Natural killer cell (primary cell): ENCODE data around the gene HMCN2. TPM values are rescaled to one million over a fixed set of nuclear protein-coding genes. Genes with fewer than 3 reads are reported as not detected.

Source experiments
- ATAC-seq, 3 donors: fragments of 150-1000 bp in 2 of 3; fragments of 200-7000 bp in 1 of 3; cut with Tn5 transposase; 1 replicate in 1 of 3; 2 replicates in 2 of 3; pipeline ENCODE4 v1.10.0; 2021; ENCODE audit warnings: mild to moderate bottlenecking in 2 of 3, moderate library complexity in 2 of 3
- DNase-seq, 2 donors: peaks; one replicate each; pipeline versions ENCODE4 v3.0.0 to v3.0.0-alpha.2; 2013 to 2021; ENCODE audit warnings: mixed read lengths in 1 of 2
- H3K27ac ChIP-seq: one replicate; pipeline ENCODE4 v1.5.1; 2013; ENCODE audit warnings: mild to moderate bottlenecking, low read length
- H3K27me3 ChIP-seq: one replicate; pipeline ENCODE4 v1.6.1; 2013; ENCODE audit warnings: low read length; ENCODE audit not compliant: control insufficient read depth, insufficient read depth
- H3K36me3 ChIP-seq: one replicate; pipeline ENCODE4 v1.6.1; 2013; ENCODE audit warnings: low read length; ENCODE audit not compliant: control insufficient read depth, insufficient read depth
- H3K4me1 ChIP-seq: one replicate; pipeline ENCODE4 v1.6.1; 2013; ENCODE audit warnings: low read length; ENCODE audit not compliant: control insufficient read depth, insufficient read depth
- H3K4me3 ChIP-seq: one replicate; pipeline ENCODE4 v1.5.1; 2013; ENCODE audit warnings: low read length
- H3K9me3 ChIP-seq: one replicate; pipeline ENCODE4 v1.6.1; 2013; ENCODE audit warnings: low read length; ENCODE audit not compliant: control insufficient read depth, insufficient read depth
- H3K27ac Mint-ChIP-seq, 2 donors: one replicate each; pipeline ENCODE4 v1.8.0; 2022; ENCODE audit warnings: mild to moderate bottlenecking in 2 of 2, mixed read lengths in 2 of 2, moderate library complexity in 1 of 2
- H3K27me3 Mint-ChIP-seq, 2 donors: one replicate each; pipeline ENCODE4 v1.8.0; 2022; ENCODE audit warnings: low read depth in 2 of 2, mixed read lengths in 2 of 2
- H3K36me3 Mint-ChIP-seq: one replicate; pipeline ENCODE4 v1.8.0; 2022; ENCODE audit warnings: mixed read lengths
- H3K4me1 Mint-ChIP-seq, 2 donors: one replicate each; pipeline ENCODE4 v1.8.0; 2022; ENCODE audit warnings: mixed read lengths in 2 of 2
- H3K4me3 Mint-ChIP-seq: one replicate; pipeline ENCODE4 v1.8.0; 2022; ENCODE audit warnings: mild to moderate bottlenecking, moderate library complexity, mixed read lengths
- H3K9me3 Mint-ChIP-seq, 2 donors: one replicate each; pipeline ENCODE4 v1.8.0; 2022; ENCODE audit warnings: mixed read lengths in 2 of 2
- WGBS: methylation state at CpG from one replicate; pipeline ENCODE4 v1.1.7; 2013; ENCODE audit warnings: missing lambda C conversion rate; ENCODE audit not compliant: insufficient coverage; 5-methylcytosine and 5-hydroxymethylcytosine counted together
- intact Hi-C: fragments of 100-400 bp; cut with micrococcal nuclease; formaldehyde crosslinking; loops from one replicate; pipeline ENCODE4 v1.14.2; 2022
- total RNA-seq, 4 donors: library from RNA; stranded (reverse); fragments of 120-200 nt in 1 of 4; gene quantifications; one replicate each; pipeline versions ENCODE4 v1.2.3 to v1.2.4, GENCODE V29; 2013 to 2022
- TF ChIP-seq, protein P1 (sequence below): fragments of 200-600 bp; IDR thresholded peaks from one replicate; pipeline ENCODE4 v1.8.0; 2022; ENCODE audit warnings: antibody characterized with exemption

HMCN2 gene
- total RNA-seq, 3 donors from 2014 or later (not counting 1 experiment from before 2014, with no cell fraction given), result not detected

DNA sequence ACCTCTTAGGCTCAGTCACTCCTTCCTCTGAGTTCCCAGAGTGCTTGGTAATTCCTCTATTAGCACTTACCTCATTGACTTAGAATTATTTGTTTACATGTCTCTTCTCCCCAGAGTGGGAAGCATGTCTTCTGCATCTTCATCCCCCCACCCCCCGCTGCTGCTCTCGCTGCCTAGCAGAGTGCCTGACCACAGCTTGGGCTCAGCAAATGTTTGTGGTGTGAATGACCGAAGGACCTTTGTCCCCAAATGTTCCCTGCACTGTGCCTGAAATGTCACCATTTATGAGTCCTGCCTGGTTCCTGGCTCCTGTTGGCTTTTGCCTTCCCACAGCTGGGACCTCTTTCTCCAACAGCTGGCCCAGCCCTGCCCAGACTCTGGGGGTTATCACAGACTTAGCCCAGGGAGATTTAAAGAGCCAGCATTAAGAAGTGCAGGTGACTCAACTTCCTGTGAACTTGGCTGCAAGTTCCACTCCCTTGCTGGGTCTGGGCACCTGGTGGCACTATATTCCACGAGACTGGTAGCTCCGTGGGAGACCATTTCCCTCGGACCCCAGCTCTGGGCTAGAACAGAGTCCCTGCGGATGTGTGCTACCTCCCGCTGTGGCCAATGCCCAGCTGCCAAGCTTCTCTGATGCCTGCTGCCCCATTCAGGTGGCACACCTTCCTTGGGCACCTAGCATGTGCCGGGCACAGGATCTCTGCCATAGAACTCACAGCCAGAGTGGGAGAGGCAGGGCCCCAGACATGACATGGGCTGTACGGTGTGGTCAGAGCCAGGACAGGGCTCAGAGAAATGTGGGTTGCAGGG, 1.8 kb upstream of the HMCN2 start:
- H3K9me3 Mint-ChIP-seq, result no peaks in the 10 kb centered on the region
- WGBS, result 56% methylated on average over 10 of the region's 10 CpGs

DNA sequence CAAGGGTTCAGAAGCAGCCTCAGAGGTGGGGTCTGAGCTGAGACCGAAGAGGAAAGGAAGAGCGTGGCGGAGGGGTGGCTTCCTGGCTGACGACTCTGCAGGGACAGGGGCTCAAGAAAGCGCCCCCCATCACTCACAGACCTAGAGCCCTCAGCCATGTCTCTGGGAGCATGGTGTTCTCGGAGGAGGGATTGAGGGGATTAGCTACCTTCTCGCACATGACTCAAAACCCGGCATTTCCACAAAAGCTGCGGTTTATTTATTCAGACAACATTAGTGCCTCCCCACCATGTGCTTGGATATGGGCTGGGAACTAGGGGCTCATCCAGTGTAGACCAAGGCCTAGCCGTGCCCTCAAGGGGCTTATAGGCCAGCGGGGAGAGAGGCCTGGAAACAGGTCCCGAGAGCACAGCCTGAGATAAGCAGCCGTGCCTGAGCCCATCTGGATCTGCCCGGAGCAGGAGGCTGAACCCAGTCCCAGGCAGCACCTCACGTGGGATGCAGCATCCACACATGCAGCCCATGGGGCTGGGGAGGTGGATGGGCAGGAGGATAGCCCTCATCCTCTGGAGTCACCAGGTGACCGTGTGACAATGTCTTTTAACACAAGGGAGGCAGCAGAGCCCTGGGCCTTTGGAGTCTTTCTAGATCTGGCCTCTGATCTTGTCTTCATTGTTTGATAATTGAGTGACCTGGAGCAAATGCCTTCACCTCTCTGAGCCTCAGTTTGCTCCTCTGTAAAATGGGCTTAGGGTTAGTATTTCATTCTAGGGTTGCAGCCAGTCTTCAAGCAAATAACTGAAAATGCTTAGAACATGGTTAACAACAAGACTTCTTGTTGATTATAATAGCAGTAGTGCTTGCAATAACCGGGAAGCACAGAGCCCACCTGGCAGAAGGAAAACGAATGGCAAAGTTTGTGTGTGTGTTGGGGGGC, 878 bp upstream of the HMCN2 start:
- intact Hi-C loops, result no loop called here
- peaks cover 52 to 67% of the 10 kb centered on the region in 2 donors for H3K27me3 Mint-ChIP-seq
- H3K4me3 Mint-ChIP-seq, result no peak overlapping the region

More for the DNA sequence above, 1.8 kb upstream of the HMCN2 start:
- H3K4me3 ChIP-seq, result no peak overlapping the region
- no peak overlapping the region for H3K4me3 Mint-ChIP-seq
- ATAC-seq, result no peak
- no peaks in the 10 kb centered on the region for H3K4me1 ChIP-seq
- H3K27me3 Mint-ChIP-seq, result peaks cover 52 to 60% of the 10 kb centered on the region in 2 donors
- TF ChIP-seq, protein P1, sequence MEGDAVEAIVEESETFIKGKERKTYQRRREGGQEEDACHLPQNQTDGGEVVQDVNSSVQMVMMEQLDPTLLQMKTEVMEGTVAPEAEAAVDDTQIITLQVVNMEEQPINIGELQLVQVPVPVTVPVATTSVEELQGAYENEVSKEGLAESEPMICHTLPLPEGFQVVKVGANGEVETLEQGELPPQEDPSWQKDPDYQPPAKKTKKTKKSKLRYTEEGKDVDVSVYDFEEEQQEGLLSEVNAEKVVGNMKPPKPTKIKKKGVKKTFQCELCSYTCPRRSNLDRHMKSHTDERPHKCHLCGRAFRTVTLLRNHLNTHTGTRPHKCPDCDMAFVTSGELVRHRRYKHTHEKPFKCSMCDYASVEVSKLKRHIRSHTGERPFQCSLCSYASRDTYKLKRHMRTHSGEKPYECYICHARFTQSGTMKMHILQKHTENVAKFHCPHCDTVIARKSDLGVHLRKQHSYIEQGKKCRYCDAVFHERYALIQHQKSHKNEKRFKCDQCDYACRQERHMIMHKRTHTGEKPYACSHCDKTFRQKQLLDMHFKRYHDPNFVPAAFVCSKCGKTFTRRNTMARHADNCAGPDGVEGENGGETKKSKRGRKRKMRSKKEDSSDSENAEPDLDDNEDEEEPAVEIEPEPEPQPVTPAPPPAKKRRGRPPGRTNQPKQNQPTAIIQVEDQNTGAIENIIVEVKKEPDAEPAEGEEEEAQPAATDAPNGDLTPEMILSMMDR, result no peak
- no peaks in the 10 kb centered on the region for H3K36me3 Mint-ChIP-seq
- no peaks in the 10 kb centered on the region for H3K36me3 ChIP-seq
- no peak overlapping the region for H3K27ac Mint-ChIP-seq
- no peak overlapping the region for H3K27ac ChIP-seq
- intact Hi-C loops, result no loop called here
- no peak for DNase-seq
- no peaks in the 10 kb centered on the region for H3K9me3 ChIP-seq
- H3K27me3 ChIP-seq, result peaks cover 24% of the 10 kb centered on the region
- no peaks in the 10 kb centered on the region for H3K4me1 Mint-ChIP-seq

DNA sequence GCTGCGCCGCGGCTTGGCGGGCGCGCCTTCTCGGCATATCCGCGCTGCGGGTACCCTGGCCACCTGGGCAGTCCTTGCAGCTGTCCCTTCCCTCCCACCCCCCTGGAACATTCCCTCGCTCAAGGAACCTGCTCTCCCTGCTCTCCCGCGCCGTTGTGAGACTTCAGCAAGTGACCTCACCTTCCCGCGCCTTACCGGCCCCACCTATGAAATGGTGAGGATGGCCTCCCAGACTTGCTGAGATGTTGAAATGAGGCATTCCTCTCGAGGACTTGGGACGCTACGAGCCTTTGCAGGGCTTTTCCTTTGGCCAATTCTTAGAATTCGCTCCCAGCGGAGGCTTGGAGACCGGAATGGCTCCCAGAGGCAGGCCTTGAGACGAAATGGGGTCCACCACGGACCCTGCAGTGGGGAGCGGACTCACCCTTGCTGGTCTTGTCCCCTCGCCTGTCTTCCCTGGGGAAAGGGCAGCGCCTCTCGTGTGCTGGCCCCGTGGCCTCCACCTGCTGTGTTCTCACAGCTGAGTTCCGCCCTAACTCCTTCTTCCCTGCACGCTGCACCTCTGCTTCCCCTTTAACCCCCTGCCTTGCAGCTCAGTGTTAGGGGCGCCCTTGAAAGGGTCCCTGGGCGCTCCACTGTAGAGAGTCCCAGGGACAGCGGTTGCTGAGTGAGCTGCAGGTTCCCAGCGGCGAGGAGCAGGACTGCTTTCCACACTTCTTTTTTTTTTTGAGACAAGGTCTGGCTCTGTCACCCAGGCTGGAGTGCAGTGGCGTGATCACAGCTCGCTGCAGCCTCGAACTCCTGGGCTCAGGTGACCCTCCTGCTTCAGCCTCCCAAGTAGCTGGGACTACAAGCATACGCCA, 907 bp downstream of the HMCN2 start:
- Histone ChIP-seq H3K27ac (no peak overlapping the region), H3K27me3 (peaks cover 22% of the 10 kb centered on the region), H3K4me3 (no peak overlapping the region), H3K4me1 (no peaks in the 10 kb centered on the region), H3K9me3 (no peaks in the 10 kb centered on the region), H3K36me3 (no peaks in the 10 kb centered on the region)
- Mint-ChIP-seq H3K9me3 (no peaks in the 10 kb centered on the region), H3K27ac (no peak overlapping the region), H3K36me3 (no peaks in the 10 kb centered on the region), H3K27me3 (peaks cover 51 to 77% of the 10 kb centered on the region in 2 donors), H3K4me1 (no peaks in the 10 kb centered on the region), H3K4me3 (no peak overlapping the region)
- TF ChIP-seq, protein P1, result no peak
- intact Hi-C loops, result no loop called here
- WGBS, result 28% methylated on average over 41 of the region's 41 CpGs
- no peak for DNase-seq
- ATAC-seq, result no peak

More for the DNA sequence above, 878 bp upstream of the HMCN2 start:
- DNase-seq (no peak), ATAC-seq (no peak)
- WGBS, result 67% methylated on average over 14 of the region's 18 CpGs
- Mint-ChIP-seq H3K36me3 (no peaks in the 10 kb centered on the region), H3K9me3 (no peaks in the 10 kb centered on the region), H3K4me1 (no peaks in the 10 kb centered on the region), H3K27ac (no peak overlapping the region)
- H3K9me3 ChIP-seq, result no peaks in the 10 kb centered on the region
- TF ChIP-seq, protein P1, result no peak
- H3K27ac ChIP-seq, result no peak overlapping the region
- H3K4me1 ChIP-seq, result no peaks in the 10 kb centered on the region
- H3K4me3 ChIP-seq, result no peak overlapping the region
- peaks cover 24% of the 10 kb centered on the region for H3K27me3 ChIP-seq
- H3K36me3 ChIP-seq, result no peaks in the 10 kb centered on the region
